ENCODE measurements around the gene EDIL3. TPM values are rescaled to one million over a fixed set of nuclear protein-coding genes. Genes with fewer than 3 reads are reported as not detected.

The EDIL3 gene
- total and polyA plus RNA-seq, 10 of the 15 experiments (the other 5 are each of a cell fraction or from before 2014, with no cell fraction given), result 0.01 to 0.62 (median 0.20) TPM

DNA sequence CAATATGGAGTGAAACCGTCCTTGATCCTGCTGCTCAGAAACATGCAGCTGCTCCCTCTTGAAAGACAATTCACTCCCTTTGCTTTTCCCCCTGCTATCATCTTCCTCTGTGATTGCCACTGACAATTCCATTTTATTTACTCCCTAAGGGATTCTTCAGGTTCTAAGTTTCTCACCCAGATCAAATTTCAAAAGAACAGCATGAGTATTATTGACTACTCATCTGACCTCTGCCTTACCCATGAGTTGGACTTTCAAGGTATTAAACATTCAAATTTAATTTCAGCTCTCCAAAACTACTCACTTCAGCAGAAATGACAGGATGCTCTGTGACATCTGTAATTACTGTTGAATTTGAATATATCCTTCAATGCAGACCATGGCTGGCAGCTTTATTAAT, 427.5 kb downstream of the EDIL3 start:
- H3K79me2 ChIP-seq (ENCODE audit: control insufficient read depth, insufficient read depth, low read length), result no peaks in the 10 kb centered on the region
- in situ Hi-C loops (cut with MboI) (no loop called here), intact Hi-C loops (cut with micrococcal nuclease; ENCODE audit: unreplicated experiment) (no loop called here)
- H4K20me1 ChIP-seq (ENCODE audit: control insufficient read depth, insufficient read depth), result no peaks in the 10 kb centered on the region
- ChIA-PET RAD21 (ENCODE audit: unreplicated experiment) (no interaction called here), SMC1A (ENCODE audit: uncharacterized antibody, unreplicated experiment) (interaction anchor here (0.8 kb wide), 1 partner anchor 19 kb away, joined by 3 read pairs; no protein-coding TSS in a partner anchor), CTCF (interaction anchor here (1.4 kb wide), 1 partner anchor 30 kb away, joined by 4 read pairs; no protein-coding TSS in a partner anchor), POLR2A (no interaction called here)
- H2AFZ ChIP-seq (ENCODE audit: control insufficient read depth, low read depth, low read length), result no peak overlapping the region
- TF ChIP-seq NFYB (IDR thresholded peaks at IDR 0.05; ENCODE audit: insufficient read depth, low read depth, low read length) (no peak), ZBED1 (IDR thresholded peaks at IDR 0.05; ENCODE audit: borderline replicate concordance) (no peak), DPF2 (IDR thresholded peaks at IDR 0.05) (no peak), SIN3A (IDR thresholded peaks at IDR 0.05; ENCODE audit: low read depth, low read length) (no peak), NR2F1 (conservative IDR thresholded peaks at IDR 0.05) (no peak), JUNB (IDR thresholded peaks at IDR 0.05) (no peak), CHD2 (IDR thresholded peaks at IDR 0.05; ENCODE audit: borderline replicate concordance, low read depth, low read length) (no peak), ZSCAN29 (IDR thresholded peaks at IDR 0.05) (no peak), TARDBP (IDR thresholded peaks at IDR 0.05; ENCODE audit: borderline replicate concordance) (no peak), ZNF622 (IDR thresholded peaks at IDR 0.05) (no peak), IRF4 (IDR thresholded peaks at IDR 0.05; ENCODE audit: low read depth, low read length) (no peak), STAT1 (conservative IDR thresholded peaks at IDR 0.05) (no peak)
- TF ChIP-seq, protein P1, sequence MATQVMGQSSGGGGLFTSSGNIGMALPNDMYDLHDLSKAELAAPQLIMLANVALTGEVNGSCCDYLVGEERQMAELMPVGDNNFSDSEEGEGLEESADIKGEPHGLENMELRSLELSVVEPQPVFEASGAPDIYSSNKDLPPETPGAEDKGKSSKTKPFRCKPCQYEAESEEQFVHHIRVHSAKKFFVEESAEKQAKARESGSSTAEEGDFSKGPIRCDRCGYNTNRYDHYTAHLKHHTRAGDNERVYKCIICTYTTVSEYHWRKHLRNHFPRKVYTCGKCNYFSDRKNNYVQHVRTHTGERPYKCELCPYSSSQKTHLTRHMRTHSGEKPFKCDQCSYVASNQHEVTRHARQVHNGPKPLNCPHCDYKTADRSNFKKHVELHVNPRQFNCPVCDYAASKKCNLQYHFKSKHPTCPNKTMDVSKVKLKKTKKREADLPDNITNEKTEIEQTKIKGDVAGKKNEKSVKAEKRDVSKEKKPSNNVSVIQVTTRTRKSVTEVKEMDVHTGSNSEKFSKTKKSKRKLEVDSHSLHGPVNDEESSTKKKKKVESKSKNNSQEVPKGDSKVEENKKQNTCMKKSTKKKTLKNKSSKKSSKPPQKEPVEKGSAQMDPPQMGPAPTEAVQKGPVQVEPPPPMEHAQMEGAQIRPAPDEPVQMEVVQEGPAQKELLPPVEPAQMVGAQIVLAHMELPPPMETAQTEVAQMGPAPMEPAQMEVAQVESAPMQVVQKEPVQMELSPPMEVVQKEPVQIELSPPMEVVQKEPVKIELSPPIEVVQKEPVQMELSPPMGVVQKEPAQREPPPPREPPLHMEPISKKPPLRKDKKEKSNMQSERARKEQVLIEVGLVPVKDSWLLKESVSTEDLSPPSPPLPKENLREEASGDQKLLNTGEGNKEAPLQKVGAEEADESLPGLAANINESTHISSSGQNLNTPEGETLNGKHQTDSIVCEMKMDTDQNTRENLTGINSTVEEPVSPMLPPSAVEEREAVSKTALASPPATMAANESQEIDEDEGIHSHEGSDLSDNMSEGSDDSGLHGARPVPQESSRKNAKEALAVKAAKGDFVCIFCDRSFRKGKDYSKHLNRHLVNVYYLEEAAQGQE (IDR thresholded peaks at IDR 0.05; ENCODE audit: low read depth, low read length), result no peak
- TF ChIP-seq, protein P2, sequence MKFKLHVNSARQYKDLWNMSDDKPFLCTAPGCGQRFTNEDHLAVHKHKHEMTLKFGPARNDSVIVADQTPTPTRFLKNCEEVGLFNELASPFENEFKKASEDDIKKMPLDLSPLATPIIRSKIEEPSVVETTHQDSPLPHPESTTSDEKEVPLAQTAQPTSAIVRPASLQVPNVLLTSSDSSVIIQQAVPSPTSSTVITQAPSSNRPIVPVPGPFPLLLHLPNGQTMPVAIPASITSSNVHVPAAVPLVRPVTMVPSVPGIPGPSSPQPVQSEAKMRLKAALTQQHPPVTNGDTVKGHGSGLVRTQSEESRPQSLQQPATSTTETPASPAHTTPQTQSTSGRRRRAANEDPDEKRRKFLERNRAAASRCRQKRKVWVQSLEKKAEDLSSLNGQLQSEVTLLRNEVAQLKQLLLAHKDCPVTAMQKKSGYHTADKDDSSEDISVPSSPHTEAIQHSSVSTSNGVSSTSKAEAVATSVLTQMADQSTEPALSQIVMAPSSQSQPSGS (IDR thresholded peaks at IDR 0.05; ENCODE audit: low read length), result no peak
- no peak overlapping the region for H3K4me2 ChIP-seq (ENCODE audit: control insufficient read depth, insufficient read depth)
- DNase-seq (ENCODE audit: low read depth, low spot score) (no peak), ATAC-seq (no peak), FAIRE-seq (no peak)
- BruUV-seq (replicated peaks), result no TSS peak
- H3K27me3 ChIP-seq (replicated peaks in 1 of 2; ENCODE audit: control insufficient read depth in 2 of 2, insufficient read depth in 2 of 2, low read length in 1 of 2), result no peaks in the 10 kb centered on the region
- no peak overlapping the region for H3K9ac ChIP-seq (ENCODE audit: control insufficient read depth, insufficient read depth, low read length)
- H3K4me3 ChIP-seq, result no peak overlapping the region
- no peak overlapping the region for H3K27ac ChIP-seq (ENCODE audit: control insufficient read depth, insufficient read depth)
- 74% methylated on average over 1 of the region's 1 CpG for WGBS (ENCODE audit: insufficient coverage, insufficient replicate concordance, low lambda C conversion rate, missing lambda C conversion rate)
- no peaks in the 10 kb centered on the region for H3K4me1 ChIP-seq (ENCODE audit: control insufficient read depth, insufficient read depth, low read length)
- H3K36me3 ChIP-seq (ENCODE audit: control insufficient read depth in 2 of 2, insufficient read depth in 2 of 2, low read length in 1 of 2), result no peaks in the 10 kb centered on the region
- H3K9me3 ChIP-seq (replicated peaks; ENCODE audit: control insufficient read depth, insufficient read depth, low read length), result no peaks in the 10 kb centered on the region
